GM12878 (cell line): Measurements from ENCODE around the gene HCFC1. TPM values are rescaled to one million over a fixed set of nuclear protein-coding genes. Genes with fewer than 3 reads are reported as not detected.

Experiments
- ATAC-seq: fragments of 200-7000 bp; cut with Tn5 transposase; 3 replicates; pipeline ENCODE4 v1.9.1; 2020; ENCODE audit warnings: mild to moderate bottlenecking, moderate library complexity
- BruUV-seq: library from RNA; stranded (reverse); fragments of 400-500 nt; replicated peaks from 2 replicates; lab custom pipeline; 2021; lab: Mats Ljungman, UMichigan
- CTCF ChIA-PET: fragments of 300-600 bp; sonication (Branson Sonifier 250); formaldehyde crosslinking; extraction: SDS; loops from one replicate; lab custom pipeline; 2021; ENCODE audit warnings: inconsistent platforms; lab: Yijun Ruan, JAX
- POLR2A ChIA-PET: fragments of 350-600 bp; formaldehyde crosslinking; extraction: SDS; loops from one replicate; lab custom pipeline; 2021; ENCODE audit warnings: inconsistent platforms; lab: Charles Lee
- RAD21 ChIA-PET: fragments of 300-600 bp; sonication (Branson Sonifier 250); formaldehyde crosslinking; loops from one replicate; lab custom pipeline; 2023; ENCODE audit warnings: antibody characterized with exemption; ENCODE audit not compliant: unreplicated experiment; lab: Charles Lee
- SMC1A ChIA-PET: fragments of 300-600 bp; sonication (Branson Sonifier 250); formaldehyde crosslinking; loops from one replicate; lab custom pipeline; 2023; ENCODE audit not compliant: unreplicated experiment, uncharacterized antibody; lab: Charles Lee
- DNase-seq: peaks from one replicate; pipeline ENCODE4 v3.0.0-alpha.2; 2011; ENCODE audit warnings: low read depth, low spot score
- FAIRE-seq: peaks from 3 replicates; lab custom pipeline; 2011; peaks lifted over from hg19 to GRCh38; lab: Jason Lieb, UNC
- H2AFZ ChIP-seq: 2 replicates; pipeline ENCODE4 v1.6.0; 2011; ENCODE audit warnings: low read depth, low read length, control low read depth; ENCODE audit not compliant: control insufficient read depth
- H3K27ac ChIP-seq: 2 replicates; pipeline ENCODE4 v1.5.1; 2011; ENCODE audit warnings: control low read depth; ENCODE audit not compliant: control insufficient read depth, insufficient read depth
- H3K27me3 ChIP-seq, 2 experiments: replicated peaks in 1 of 2; 2 replicates each; pipeline versions ENCODE4 v1.6.0 to v1.6.1; 2011; ENCODE audit warnings: low read length in 1 of 2; ENCODE audit not compliant: control insufficient read depth in 2 of 2, insufficient read depth in 2 of 2
- H3K36me3 ChIP-seq, 2 experiments: 2 replicates each; pipeline ENCODE4 v1.5.1; 2011; ENCODE audit warnings: low read length in 1 of 2; ENCODE audit not compliant: control insufficient read depth in 2 of 2, insufficient read depth in 2 of 2
- H3K4me1 ChIP-seq: 2 replicates; pipeline ENCODE4 v1.6.1; 2011; ENCODE audit warnings: mild to moderate bottlenecking, low read length, moderate library complexity, mixed read lengths; ENCODE audit not compliant: control insufficient read depth, insufficient read depth
- H3K4me2 ChIP-seq: 2 replicates; pipeline ENCODE4 v1.6.0; 2011; ENCODE audit warnings: control low read depth; ENCODE audit not compliant: control insufficient read depth, insufficient read depth
- H3K4me3 ChIP-seq: fragments of 200-600 bp; sonication (generic); 2 replicates; pipeline ENCODE4 v1.5.1; 2016
- H3K79me2 ChIP-seq: 2 replicates; pipeline ENCODE4 v1.6.0; 2011; ENCODE audit warnings: low read length; ENCODE audit not compliant: control insufficient read depth, insufficient read depth
- H3K9ac ChIP-seq: 2 replicates; pipeline ENCODE4 v1.8.0; 2011; ENCODE audit warnings: low read length, control low read depth, mixed read lengths; ENCODE audit not compliant: control insufficient read depth, insufficient read depth
- H3K9me3 ChIP-seq: replicated peaks from 3 replicates; pipeline ENCODE4 v1.5.1; 2011; ENCODE audit warnings: mild to moderate bottlenecking, low read length; ENCODE audit not compliant: control insufficient read depth, insufficient read depth
- H4K20me1 ChIP-seq: 2 replicates; pipeline ENCODE4 v1.6.0; 2011; ENCODE audit not compliant: control insufficient read depth, insufficient read depth
- ASH2L ChIP-seq: fragments of 300-600, 200-600 bp; sonication (generic); IDR thresholded peaks from 2 replicates; pipeline ENCODE4 v1.6.1; 2017; ENCODE audit warnings: low read depth, mild to moderate bottlenecking, borderline replicate concordance
- FOXM1 ChIP-seq: IDR thresholded peaks from 2 replicates; pipeline ENCODE4 v1.6.1; 2012; ENCODE audit warnings: low read depth, mild to moderate bottlenecking, inconsistent platforms, low read length, moderate library complexity
- IKZF1 ChIP-seq: fragments of 450-650 bp; conservative IDR thresholded peaks from 2 replicates; pipeline ENCODE4 v1.6.1; 2017; ENCODE audit warnings: antibody characterized with exemption, mild to moderate bottlenecking
- LARP7 ChIP-seq: fragments of 450-650 bp; IDR thresholded peaks from 2 replicates; pipeline ENCODE4 v1.6.1; 2017; ENCODE audit warnings: mild to moderate bottlenecking
- POLR2AphosphoS5 ChIP-seq: IDR thresholded peaks from 2 replicates; pipeline ENCODE4 v1.6.1; 2011; ENCODE audit warnings: mild to moderate bottlenecking, low read length, inconsistent platforms
- REST ChIP-seq: IDR thresholded peaks from 2 replicates; pipeline ENCODE4 v1.6.1; 2012; ENCODE audit warnings: mild to moderate bottlenecking, low read depth, low read length
- WGBS: methylation state at CpG from one replicate; pipeline ENCODE4 v1.1.6; 2016; ENCODE audit warnings: low lambda C conversion rate; ENCODE audit not compliant: insufficient replicate concordance, insufficient coverage; ENCODE audit errors: missing lambda C conversion rate; 5-methylcytosine and 5-hydroxymethylcytosine counted together
- in situ Hi-C: fragments of 300-500 bp; cut with MboI; formaldehyde crosslinking; loops from 9 replicates; pipeline ENCODE4 v1.14.3; 2018; ENCODE audit warnings: mixed read lengths
- intact Hi-C: fragments of 100-400 bp; cut with micrococcal nuclease; formaldehyde crosslinking; loops from one replicate; pipeline ENCODE4 v1.14.2; 2022; ENCODE audit not compliant: unreplicated experiment
- polyA plus RNA-seq, 11 experiments: library from polyadenylated mRNA; depleted of rRNA in 4 of 11; unstranded in 6 of 11; stranded (reverse) in 5 of 11; fragments of >200 nt; fragmentation: Nextera tagmentation in 4 of 11; fragmentation: Illumina TruSeq in 1 of 11; extraction: Ambion mirVana in 4 of 11; extraction: Trizol in 1 of 11; gene quantifications; 1 replicate in 1 of 11; 2 replicates in 10 of 11; pipeline versions ENCODE4 v1.2.1 to v1.2.3, GENCODE V29; 2011 to 2016; ENCODE audit warnings: inconsistent platforms in 2 of 11, missing spikeins in 2 of 11, low read depth in 1 of 11
- total RNA-seq, 4 experiments: library from RNA; depleted of rRNA in 3 of 4; stranded (reverse); fragments of >200 nt in 3 of 4; fragmentation: Illumina TruSeq in 1 of 4; extraction: Trizol in 1 of 4; gene quantifications; 2 replicates each; pipeline versions ENCODE4 v1.2.1 to v1.2.3, GENCODE V29; 2013 to 2021
- TF ChIP-seq, protein P1 (sequence below): fragments of 450-650 bp; formaldehyde crosslinking; IDR thresholded peaks from 2 replicates; pipeline ENCODE4 v1.4.0; 2022; ENCODE audit warnings: mild to moderate bottlenecking, moderate library complexity

The HCFC1 gene
- total and polyA plus RNA-seq, 10 of the 15 experiments (the other 5 are each of a cell fraction or from before 2014, with no cell fraction given): 3.9 to 92.7 (median 23.5) TPM

GRCh38 chrX:153974726-153975286 is 3.2 kb upstream of the HCFC1 start (continued):
- TF ChIP-seq REST: no peak
- TF ChIP-seq FOXM1: no peak
- no peak for TF ChIP-seq ASH2L
- no peak for TF ChIP-seq POLR2AphosphoS5

GRCh38 chrX:153974003-153974725 is 2.5 kb upstream of the HCFC1 start:
- Histone ChIP-seq H3K27me3 (no peaks in the 10 kb centered on the region), H3K4me1 (peaks cover 10% of the 10 kb centered on the region), H3K27ac (peak overlapping the region; percentile 99), H2AFZ (peak overlapping the region; percentile 15; the same call in 1 of the 2 replicates), H4K20me1 (no peaks in the 10 kb centered on the region), H3K79me2 (peaks cover 36% of the 10 kb centered on the region), H3K4me2 (peak overlapping the region; percentile 89), H3K4me3 (peak overlapping the region; percentile 74; the same call in 1 of the 2 replicates), H3K36me3 (no peaks in the 10 kb centered on the region; a peak in 1 of 4 replicates), H3K9ac (peak overlapping the region; percentile 96), H3K9me3 (no peaks in the 10 kb centered on the region)
- TF ChIP-seq IKZF1 (0 out of 2 replicates have a peak, but pooled peaks have one; percentile 24), LARP7 (0 out of 2 replicates have a peak, but pooled peaks have one; percentile 41)
- TF ChIP-seq, protein P1, sequence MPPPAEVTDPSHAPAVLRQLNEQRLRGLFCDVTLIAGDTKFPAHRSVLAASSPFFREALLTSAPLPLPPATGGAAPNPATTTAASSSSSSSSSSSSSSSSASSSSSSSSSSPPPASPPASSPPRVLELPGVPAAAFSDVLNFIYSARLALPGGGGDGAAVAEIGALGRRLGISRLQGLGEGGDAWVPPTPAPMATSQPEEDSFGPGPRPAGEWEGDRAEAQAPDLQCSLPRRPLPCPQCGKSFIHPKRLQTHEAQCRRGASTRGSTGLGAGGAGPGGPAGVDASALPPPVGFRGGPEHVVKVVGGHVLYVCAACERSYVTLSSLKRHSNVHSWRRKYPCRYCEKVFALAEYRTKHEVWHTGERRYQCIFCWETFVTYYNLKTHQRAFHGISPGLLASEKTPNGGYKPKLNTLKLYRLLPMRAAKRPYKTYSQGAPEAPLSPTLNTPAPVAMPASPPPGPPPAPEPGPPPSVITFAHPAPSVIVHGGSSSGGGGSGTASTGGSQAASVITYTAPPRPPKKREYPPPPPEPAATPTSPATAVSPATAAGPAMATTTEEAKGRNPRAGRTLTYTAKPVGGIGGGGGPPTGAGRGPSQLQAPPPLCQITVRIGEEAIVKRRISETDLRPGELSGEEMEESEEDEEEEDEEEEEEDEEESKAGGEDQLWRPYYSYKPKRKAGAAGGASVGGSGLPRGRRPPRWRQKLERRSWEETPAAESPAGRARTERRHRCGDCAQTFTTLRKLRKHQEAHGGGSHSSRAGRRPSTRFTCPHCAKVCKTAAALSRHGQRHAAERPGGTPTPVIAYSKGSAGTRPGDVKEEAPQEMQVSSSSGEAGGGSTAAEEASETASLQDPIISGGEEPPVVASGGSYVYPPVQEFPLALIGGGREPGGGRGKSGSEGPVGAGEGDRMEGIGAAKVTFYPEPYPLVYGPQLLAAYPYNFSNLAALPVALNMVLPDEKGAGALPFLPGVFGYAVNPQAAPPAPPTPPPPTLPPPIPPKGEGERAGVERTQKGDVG (CRISPR knock-in tag): no peak
- CTCF ChIA-PET: interaction anchor here (0.6 to 1.5 kb wide), 3 partner anchors 29 to 78 kb away, joined by 3 read pairs; no protein-coding TSS in a partner anchor
- POLR2A ChIA-PET: interaction anchor here (0.7 to 2.7 kb wide), 7 partner anchors 11 to 67 kb away, joined by 3 to 11 read pairs (median 4); no protein-coding TSS in a partner anchor
- no peak for ATAC-seq
- no peak for DNase-seq
- WGBS: 82% methylated on average over 14 of the region's 14 CpGs
- RAD21 ChIA-PET: interaction anchor here (0.6 to 2.2 kb wide), 6 partner anchors 30 to 202 kb away, joined by 3 to 11 read pairs (median 5); no protein-coding TSS in a partner anchor
- no TSS peak for BruUV-seq
- no peak for FAIRE-seq
- intact Hi-C loops: loop anchor here (5.0 kb wide), 1 partner anchor 123 kb away; the partner anchor contains the start of gene MECP2
- SMC1A ChIA-PET: interaction anchor here (0.7 to 1.9 kb wide), 3 partner anchors 29 to 98 kb away, joined by 3 to 5 read pairs (median 5); no protein-coding TSS in a partner anchor
- in situ Hi-C loops: no loop called here
